ENCODE measurements around the gene FGF12. TPM values are rescaled to one million over a fixed set of nuclear protein-coding genes. Genes with fewer than 3 reads are reported as not detected.

FGF12 gene
- polyA plus RNA-seq, 2 of the 4 experiments (the other 2 are of a cell fraction), result 0.63 to 1.1 TPM

GRCh38 chr3:192434186-192434585 is 293.2 kb downstream of the FGF12 start:
- Histone ChIP-seq H3K9me3 (no peaks in the 10 kb centered on the region), H3K27ac (peak overlapping the region in 1 of 2 experiments; percentile 51; a peak in 2 of 6 replicates), H3K4me1 (peaks cover 15% of the 10 kb centered on the region), H3K4me2 (peak overlapping the region; percentile 40), H3K4me3 (no peak overlapping the region)
- DNase-seq (ENCODE audit: low read depth in 1 of 2, low spot score in 1 of 2) (no peak), FAIRE-seq (no peak), ATAC-seq (no peak; a peak in 1 of 6 replicates)
- POLR2A ChIA-PET, result no interaction called here
- 38% methylated on average over 2 of the region's 2 CpGs for WGBS (ENCODE audit: missing lambda C conversion rate)
- TF ChIP-seq KDM1A (IDR thresholded peaks at IDR 0.05; ENCODE audit: low read depth), result no peak
- TF ChIP-seq ZC3H11A (IDR thresholded peaks at IDR 0.05), result no peak
- TF ChIP-seq ZSCAN20 (CRISPR knock-in tag; IDR thresholded peaks at IDR 0.05), result no peak
- no peak for TF ChIP-seq CTCF (IDR thresholded peaks at IDR 0.05)
- TF ChIP-seq ESRRA (IDR thresholded peaks at IDR 0.05; ENCODE audit: borderline replicate concordance, low read length), result no peak
- no peak for TF ChIP-seq CBX2 (IDR thresholded peaks at IDR 0.05; ENCODE audit: borderline replicate concordance, low read depth)
- TF ChIP-seq CBX8 (IDR thresholded peaks at IDR 0.05), result no peak
- TF ChIP-seq RFX5 (IDR thresholded peaks at IDR 0.05), result no peak
- no peak for TF ChIP-seq REST (IDR thresholded peaks at IDR 0.05)
- TF ChIP-seq HEYL (CRISPR knock-in tag; IDR thresholded peaks at IDR 0.05), result no peak
- TF ChIP-seq JUN (IDR thresholded peaks at IDR 0.05), result no peak
- TF ChIP-seq, protein P1, sequence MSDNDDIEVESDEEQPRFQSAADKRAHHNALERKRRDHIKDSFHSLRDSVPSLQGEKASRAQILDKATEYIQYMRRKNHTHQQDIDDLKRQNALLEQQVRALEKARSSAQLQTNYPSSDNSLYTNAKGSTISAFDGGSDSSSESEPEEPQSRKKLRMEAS (IDR thresholded peaks at IDR 0.05), result no peak
- no peak for TF ChIP-seq CHD2 (IDR thresholded peaks at IDR 0.05; ENCODE audit: low read length, partially characterized antibody)
- CTCF ChIA-PET, result interaction anchor here (4.0 kb wide), 1 partner anchor 11 kb away, joined by 25 read pairs; no protein-coding TSS in a partner anchor

DNA sequence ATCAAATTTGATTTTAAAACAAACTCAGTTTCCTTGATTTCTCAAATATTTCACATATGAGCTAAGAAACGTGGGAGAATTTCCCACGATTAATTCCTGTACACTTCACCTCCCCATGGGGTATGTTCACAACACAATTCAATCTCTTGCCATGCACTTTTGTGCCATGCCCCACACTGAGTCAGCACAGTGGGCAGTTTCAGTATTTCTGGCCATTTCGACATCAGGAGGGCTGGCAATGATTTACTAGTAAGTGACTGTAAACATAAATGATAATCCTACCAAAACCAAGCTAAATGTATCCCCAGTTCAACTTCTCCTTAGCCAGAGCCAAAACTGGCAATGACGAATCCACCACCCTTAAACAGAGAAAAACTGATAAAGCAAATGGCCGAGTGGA is 293.6 kb downstream of the FGF12 start:
- POLR2A ChIA-PET, result no interaction called here
- ATAC-seq, result peak; percentile 64 to 88; a peak in 5 of 6 replicates
- WGBS (ENCODE audit: missing lambda C conversion rate), result 9% methylated on average over 5 of the region's 5 CpGs

DNA sequence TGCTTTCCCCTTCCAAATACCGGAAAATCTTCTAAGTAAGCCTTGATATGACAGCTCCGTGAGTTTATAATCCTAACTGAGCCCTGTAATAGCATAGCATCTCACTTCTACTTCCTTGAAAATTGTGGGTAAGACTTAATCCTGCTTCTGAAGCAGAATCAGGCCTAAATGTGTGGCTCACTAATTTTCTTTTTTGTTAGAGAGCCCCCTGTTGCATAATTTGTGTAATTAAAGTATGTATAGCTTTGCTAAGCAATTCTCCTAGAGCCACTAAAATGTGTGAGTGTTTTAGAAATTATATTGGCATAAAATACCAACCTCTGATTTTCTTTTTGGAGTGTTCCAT is 304.4 kb downstream of the FGF12 start:
- POLR2A ChIA-PET, result interaction anchor here (0.6 kb wide), 1 partner anchor 1043 kb away, joined by 4 read pairs; no protein-coding TSS in a partner anchor
- peak; percentile 19 to 40; a peak in 2 of 6 replicates for ATAC-seq
- no peak for FAIRE-seq
- Histone ChIP-seq H3K27ac (no peak overlapping the region), H3K4me3 (no peak overlapping the region), H3K9me3 (no peaks in the 10 kb centered on the region), H3K4me1 (peaks cover 12% of the 10 kb centered on the region), H3K4me2 (0 out of 3 replicates have a peak overlapping the region, but pooled peaks have one; percentile 26)
- TF ChIP-seq SMC3 (IDR thresholded peaks at IDR 0.05) (0 out of 3 replicates have a peak, but pooled peaks have one; percentile 10), NFE2L2 (conservative IDR thresholded peaks at IDR 0.05; ENCODE audit: low read length) (no peak), EP300 (IDR thresholded peaks at IDR 0.05) (no peak), RAD21 (conservative IDR thresholded peaks at IDR 0.05 in 1 of 2, IDR thresholded peaks at IDR 0.05 in 1 of 2) (peak in 1 of 2 experiments; percentile 33; a peak in 2 of 5 replicates), CTCF (IDR thresholded peaks at IDR 0.05) (peak; percentile 28; the same call in 2 of the 3 replicates)
- DNase-seq (ENCODE audit: low read depth in 1 of 2, low spot score in 1 of 2), result no peak
- WGBS (ENCODE audit: missing lambda C conversion rate), result 71% methylated on average over 2 of the region's 2 CpGs
- CTCF ChIA-PET, result interaction anchor here (0.9 to 3.7 kb wide), 4 partner anchors 9 to 1007 kb away, joined by 3 to 16 read pairs (median 3); no protein-coding TSS in a partner anchor

More for the DNA sequence above, 293.6 kb downstream of the FGF12 start:
- no peaks in the 10 kb centered on the region for H3K9me3 ChIP-seq
- H3K4me2 ChIP-seq, result peak overlapping the region; percentile 40
- no peak overlapping the region for H3K4me3 ChIP-seq
- TF ChIP-seq CEBPB (IDR thresholded peaks at IDR 0.05) (peak; percentile 37 to 59; a peak in 1 of 4 replicates), MAFK (IDR thresholded peaks at IDR 0.05; ENCODE audit: partially characterized antibody) (peak; percentile 22), RARB (CRISPR knock-in tag; IDR thresholded peaks at IDR 0.05) (no peak)
- CTCF ChIA-PET, result interaction anchor here (1.2 to 4.0 kb wide), 2 partner anchors 11 to 32 kb away, joined by 3 to 25 read pairs; no protein-coding TSS in a partner anchor
- H3K4me1 ChIP-seq, result peaks cover 15% of the 10 kb centered on the region
- DNase-seq (ENCODE audit: low read depth in 1 of 2, low spot score in 1 of 2), result peak; percentile 33 to 48
- no peak for FAIRE-seq
- H3K27ac ChIP-seq, result peak overlapping the region in 1 of 2 experiments; percentile 51; a peak in 3 of 6 replicates

All from A549 (cell line).